ENCODE data around the gene SURF4. TPM values are rescaled to one million over a fixed set of nuclear protein-coding genes. Genes with fewer than 3 reads are reported as not detected.

Gene SURF4
- total RNA-seq, 2 experiments from 2014 or later: 283 to 349 TPM

DNA sequence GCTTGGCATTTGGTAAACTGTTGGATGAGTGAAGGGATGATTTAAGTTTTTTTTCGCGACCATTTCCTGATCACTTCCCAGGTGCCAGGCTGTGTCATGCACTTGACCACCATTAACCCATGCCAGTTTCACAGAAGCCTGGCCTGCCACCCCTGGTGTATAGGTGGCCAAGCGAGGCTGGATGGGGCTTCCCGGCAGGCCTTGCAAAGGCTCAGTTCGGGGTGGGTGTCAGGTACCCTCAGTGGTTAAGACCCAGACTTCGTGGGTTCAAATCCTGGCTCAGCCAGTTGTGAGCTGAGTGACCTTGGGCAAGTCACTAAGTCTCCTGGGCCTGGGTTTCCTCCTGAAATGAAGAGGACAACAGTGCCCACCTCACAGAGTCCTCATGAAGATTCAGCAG, 30.3 kb downstream of the SURF4 start:
- DNase-seq (no peak), ATAC-seq (no peak)
- no peak overlapping the region for H3K27ac Mint-ChIP-seq
- no peaks in the 10 kb centered on the region for H3K27me3 Mint-ChIP-seq
- no peaks in the 10 kb centered on the region for H3K9me3 Mint-ChIP-seq (ENCODE audit: low read depth)
- POLR2A ChIA-PET: interaction anchor here (13.3 kb wide), 1 partner anchor 25 kb away, joined by 287 read pairs; no protein-coding TSS in a partner anchor
- H3K4me1 Mint-ChIP-seq: peaks cover 31% of the 10 kb centered on the region
- CTCF ChIA-PET: interaction anchor here (1.1 kb wide), 1 partner anchor 17 kb away, joined by 3 read pairs; no protein-coding TSS in a partner anchor
- peaks cover 62% of the 10 kb centered on the region for H3K36me3 Mint-ChIP-seq (ENCODE audit: low read depth)
- H3K4me3 Mint-ChIP-seq: no peak overlapping the region
- intact Hi-C loops (cut with DNase I, micrococcal nuclease): loop anchor here (5.0 to 10.0 kb wide), 4 partner anchors 72 to 991 kb away; partner anchors contain the start of genes BRD3 (in 1 of the 2), REXO4 (in 1 of the 2), SETX (in 1 of the 2) and WDR5 (in 1 of the 2)

DNA sequence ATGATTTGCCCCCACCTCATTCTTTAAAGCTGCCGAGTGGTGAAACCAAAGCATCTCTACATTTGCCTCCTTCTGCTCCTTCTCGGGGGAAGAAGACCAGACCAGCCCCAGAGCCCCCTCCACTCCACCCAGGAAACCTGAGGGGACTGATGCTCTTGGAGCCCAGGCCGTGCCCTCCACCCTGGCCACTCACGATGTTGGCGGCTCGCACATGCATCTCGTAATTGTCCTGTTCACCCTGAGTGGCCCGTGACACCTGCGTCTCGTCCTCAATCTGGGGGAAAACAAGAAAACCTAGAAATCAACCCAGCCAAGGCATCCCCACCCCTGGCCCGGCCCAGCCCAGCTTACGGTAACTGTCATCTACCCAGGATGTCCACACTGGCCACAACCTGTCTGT, 30.9 kb downstream of the SURF4 start:
- H3K27ac Mint-ChIP-seq: no peak overlapping the region
- intact Hi-C loops (cut with DNase I, micrococcal nuclease): loop anchor here (5.0 to 10.0 kb wide), 4 partner anchors 72 to 990 kb away; partner anchors contain the start of genes BRD3 (in 1 of the 2), REXO4 (in 1 of the 2), SETX (in 1 of the 2) and WDR5 (in 1 of the 2)
- POLR2A ChIA-PET: no interaction called here

DNA sequence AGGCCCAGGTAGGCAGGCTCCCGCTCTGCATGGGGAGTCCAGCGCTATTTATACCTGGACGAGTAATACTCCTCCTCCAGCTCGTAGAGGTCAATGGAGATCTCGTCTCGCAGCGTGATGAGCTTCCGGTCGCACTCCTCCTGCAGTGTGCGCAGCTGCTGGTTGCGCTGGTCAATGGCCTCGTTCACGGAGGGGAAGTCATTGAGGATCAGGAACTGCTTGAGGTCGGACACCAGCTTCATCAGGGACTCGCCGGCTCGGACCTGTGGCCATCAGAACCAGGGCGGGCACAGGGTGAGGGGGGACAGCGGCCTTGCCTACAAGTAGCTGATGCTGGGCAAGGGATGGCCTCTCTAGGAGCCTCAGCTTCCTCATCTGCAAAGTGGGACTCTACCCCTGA, 31.8 kb downstream of the SURF4 start:
- POLR2A ChIA-PET: no interaction called here
- intact Hi-C loops (cut with DNase I, micrococcal nuclease): loop anchor here in 1 of 2 experiments (10.0 kb wide), 1 partner anchor 989 kb away; the partner anchor contains the start of gene SETX

More for the DNA sequence above, 30.9 kb downstream of the SURF4 start:
- ATAC-seq (no peak), DNase-seq (no peak)
- Mint-ChIP-seq H3K4me3 (no peak overlapping the region), H3K9me3 (ENCODE audit: low read depth) (no peaks in the 10 kb centered on the region), H3K27me3 (no peaks in the 10 kb centered on the region), H3K36me3 (ENCODE audit: low read depth) (peaks cover 62% of the 10 kb centered on the region), H3K4me1 (peaks cover 25% of the 10 kb centered on the region)
- CTCF ChIA-PET: no interaction called here

DNA sequence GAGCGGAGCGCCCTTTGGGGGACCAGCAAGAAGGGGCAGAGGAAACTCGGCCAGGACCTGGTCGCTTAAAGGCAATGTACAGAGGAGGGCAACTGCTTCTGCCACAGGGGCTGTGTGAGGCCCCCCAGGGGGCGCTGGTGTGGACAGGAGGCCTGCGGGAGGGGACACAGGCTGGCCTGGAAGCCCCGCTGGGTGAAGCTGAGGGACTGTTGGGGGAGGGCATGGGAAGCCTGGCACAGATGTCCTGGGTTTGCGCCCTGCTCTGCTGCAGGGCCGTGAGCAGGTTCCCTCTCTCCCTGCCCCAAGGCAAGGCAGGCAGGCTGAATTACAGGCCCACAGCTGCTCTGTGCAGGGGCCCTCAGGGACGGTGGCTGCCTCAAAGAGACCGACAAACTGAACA, 33.3 kb downstream of the SURF4 start:
- intact Hi-C loops (cut with DNase I, micrococcal nuclease): loop anchor here in 1 of 2 experiments (10.0 kb wide), 1 partner anchor 988 kb away; the partner anchor contains the start of gene SETX
- Mint-ChIP-seq H3K27ac (no peak overlapping the region), H3K27me3 (no peaks in the 10 kb centered on the region), H3K36me3 (ENCODE audit: low read depth) (peaks cover 51% of the 10 kb centered on the region), H3K4me3 (no peak overlapping the region), H3K4me1 (peaks cover 15% of the 10 kb centered on the region), H3K9me3 (ENCODE audit: low read depth) (no peaks in the 10 kb centered on the region)
- ChIA-PET POLR2A (no interaction called here), CTCF (interaction anchor here (1.1 to 1.7 kb wide), 3 partner anchors 11 to 30 kb away, joined by 3 to 11 read pairs (median 5); no protein-coding TSS in a partner anchor)
- ATAC-seq (no peak), DNase-seq (no peak)

More for the DNA sequence above, 31.8 kb downstream of the SURF4 start:
- H3K27ac Mint-ChIP-seq: no peak overlapping the region
- H3K4me3 Mint-ChIP-seq: no peak overlapping the region
- peaks cover 62% of the 10 kb centered on the region for H3K36me3 Mint-ChIP-seq (ENCODE audit: low read depth)
- DNase-seq (no peak), ATAC-seq (no peak)
- no peaks in the 10 kb centered on the region for H3K9me3 Mint-ChIP-seq (ENCODE audit: low read depth)
- CTCF ChIA-PET: interaction anchor here (0.5 to 0.9 kb wide), 2 partner anchors 11 to 161 kb away, joined by 3 to 6 read pairs; no protein-coding TSS in a partner anchor
- H3K4me1 Mint-ChIP-seq: peaks cover 16% of the 10 kb centered on the region
- no peaks in the 10 kb centered on the region for H3K27me3 Mint-ChIP-seq

GRCh38 chr9:133342069-133342406, 33.8 kb downstream of the SURF4 start:
- ATAC-seq (peak; percentile 38), DNase-seq (no peak)
- H3K4me3 Mint-ChIP-seq: no peak overlapping the region
- intact Hi-C loops (cut with DNase I, micrococcal nuclease): loop anchor here in 1 of 2 experiments (10.0 kb wide), 1 partner anchor 987 kb away; the partner anchor contains the start of gene SETX
- H3K9me3 Mint-ChIP-seq (ENCODE audit: low read depth): no peaks in the 10 kb centered on the region
- peaks cover 14% of the 10 kb centered on the region for H3K4me1 Mint-ChIP-seq
- H3K27ac Mint-ChIP-seq: peak overlapping the region; percentile 58
- H3K36me3 Mint-ChIP-seq (ENCODE audit: low read depth): peaks cover 49% of the 10 kb centered on the region
- POLR2A ChIA-PET: no interaction called here
- no peaks in the 10 kb centered on the region for H3K27me3 Mint-ChIP-seq
- CTCF ChIA-PET: interaction anchor here (0.7 to 1.7 kb wide), 6 partner anchors 11 to 597 kb away, joined by 3 to 11 read pairs (median 3); no protein-coding TSS in a partner anchor

DNA sequence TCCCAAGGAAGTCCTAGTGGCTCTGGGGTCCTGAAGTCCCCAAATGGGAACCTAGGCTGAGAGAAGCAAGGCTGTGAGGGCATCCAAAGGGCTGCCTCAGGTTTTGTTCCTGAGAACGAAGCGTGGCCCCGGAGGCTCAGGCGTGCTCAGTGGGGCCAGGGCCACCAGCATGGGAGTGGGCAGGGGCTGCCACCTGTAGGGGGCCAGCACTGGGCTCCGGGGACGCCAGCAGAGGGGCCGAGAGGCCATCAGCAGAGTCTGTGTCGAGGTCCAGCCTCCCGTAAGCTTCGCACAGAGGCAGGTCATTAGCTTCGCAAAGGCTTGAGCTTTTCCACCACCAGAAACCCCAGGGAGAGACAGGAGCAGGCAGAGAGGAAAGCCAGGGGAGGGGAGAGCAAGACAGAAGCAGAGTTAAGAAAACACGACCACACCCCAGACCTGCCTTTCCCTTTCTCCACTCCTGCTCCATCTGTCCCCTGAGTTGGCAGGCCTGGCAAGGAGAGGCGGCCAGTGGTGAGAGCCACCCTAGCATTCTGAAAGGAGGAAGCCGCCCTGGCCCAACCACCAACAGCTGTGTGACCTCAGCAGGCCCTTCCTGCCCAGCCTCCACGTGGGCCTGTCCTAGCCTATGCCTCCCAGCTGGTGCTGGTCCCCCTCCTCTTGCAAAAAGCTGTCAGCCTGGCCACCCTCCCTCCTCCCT, 34.3 kb downstream of the SURF4 start:
- Mint-ChIP-seq H3K9me3 (ENCODE audit: low read depth) (no peaks in the 10 kb centered on the region), H3K4me3 (no peak overlapping the region), H3K27ac (no peak overlapping the region), H3K27me3 (no peaks in the 10 kb centered on the region), H3K36me3 (ENCODE audit: low read depth) (peaks cover 43% of the 10 kb centered on the region), H3K4me1 (peaks cover 10% of the 10 kb centered on the region)
- ATAC-seq (no peak), DNase-seq (no peak)
- ChIA-PET CTCF (interaction anchor here (0.7 to 2.1 kb wide), 7 partner anchors 12 to 598 kb away, joined by 3 to 11 read pairs (median 3); no protein-coding TSS in a partner anchor), POLR2A (interaction anchor here (1.5 kb wide), 1 partner anchor 9 kb away, joined by 7 read pairs; no protein-coding TSS in a partner anchor)
- intact Hi-C loops (cut with DNase I, micrococcal nuclease): loop anchor here in 1 of 2 experiments (10.0 kb wide), 1 partner anchor 987 kb away; the partner anchor contains the start of gene SETX

DNA sequence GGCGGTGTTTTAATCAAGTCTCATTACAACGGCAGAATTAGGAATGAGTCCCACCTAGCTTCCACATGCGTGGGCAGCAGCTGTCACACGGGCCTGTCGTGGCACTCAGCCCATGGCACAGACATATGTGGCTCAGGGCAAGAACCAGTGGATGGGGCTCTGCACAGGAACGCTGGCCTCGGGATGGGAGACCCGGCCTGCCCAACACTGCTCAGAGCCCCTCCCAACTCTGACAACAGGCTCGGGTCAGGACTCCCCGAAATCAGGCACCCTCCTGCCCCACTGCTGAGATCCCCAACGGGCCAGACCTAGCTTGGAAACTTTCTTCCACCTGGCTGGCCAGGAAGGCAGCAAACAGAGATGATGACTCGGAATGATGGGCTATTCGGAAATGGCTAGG, 34.9 kb downstream of the SURF4 start:
- ATAC-seq: no peak
- H3K36me3 Mint-ChIP-seq (ENCODE audit: low read depth): peaks cover 39% of the 10 kb centered on the region
- no peaks in the 10 kb centered on the region for H3K9me3 Mint-ChIP-seq (ENCODE audit: low read depth)
- H3K27ac Mint-ChIP-seq: no peak overlapping the region
- intact Hi-C loops (cut with DNase I, micrococcal nuclease): loop anchor here in 1 of 2 experiments (10.0 kb wide), 1 partner anchor 986 kb away; the partner anchor contains the start of gene SETX
- H3K4me3 Mint-ChIP-seq: no peak overlapping the region
- CTCF ChIA-PET: interaction anchor here (0.6 to 2.1 kb wide), 5 partner anchors 30 to 104 kb away, joined by 3 to 10 read pairs (median 3); partner anchors contain the start of gene STKLD1
- DNase-seq: no peak
- peaks cover 6% of the 10 kb centered on the region for H3K4me1 Mint-ChIP-seq
- POLR2A ChIA-PET: interaction anchor here (1.5 kb wide), 1 partner anchor 9 kb away, joined by 7 read pairs; no protein-coding TSS in a partner anchor
- H3K27me3 Mint-ChIP-seq: no peaks in the 10 kb centered on the region

- Mint-ChIP-seq H3K27ac (no peak overlapping the region), H3K36me3 (ENCODE audit: low read depth) (peaks cover 42% of the 10 kb centered on the region), H3K27me3 (no peaks in the 10 kb centered on the region), H3K9me3 (ENCODE audit: low read depth) (no peaks in the 10 kb centered on the region), H3K4me1 (peaks cover 8% of the 10 kb centered on the region), H3K4me3 (no peak overlapping the region)
- ATAC-seq (no peak), DNase-seq (no peak)
- CTCF ChIA-PET: interaction anchor here (1.2 to 2.1 kb wide), 5 partner anchors 8 to 37 kb away, joined by 3 to 10 read pairs (median 5); partner anchors contain the start of genes MED22, RPL7A and STKLD1
- POLR2A ChIA-PET: interaction anchor here (1.5 kb wide), 1 partner anchor 10 kb away, joined by 7 read pairs; no protein-coding TSS in a partner anchor
- intact Hi-C loops (cut with DNase I, micrococcal nuclease): loop anchor here in 1 of 2 experiments (10.0 kb wide), 1 partner anchor 985 kb away; the partner anchor contains the start of gene SETX
Observed at GRCh38 chr9:133340256-133340655, 35.6 kb downstream of the SURF4 start.

DNA sequence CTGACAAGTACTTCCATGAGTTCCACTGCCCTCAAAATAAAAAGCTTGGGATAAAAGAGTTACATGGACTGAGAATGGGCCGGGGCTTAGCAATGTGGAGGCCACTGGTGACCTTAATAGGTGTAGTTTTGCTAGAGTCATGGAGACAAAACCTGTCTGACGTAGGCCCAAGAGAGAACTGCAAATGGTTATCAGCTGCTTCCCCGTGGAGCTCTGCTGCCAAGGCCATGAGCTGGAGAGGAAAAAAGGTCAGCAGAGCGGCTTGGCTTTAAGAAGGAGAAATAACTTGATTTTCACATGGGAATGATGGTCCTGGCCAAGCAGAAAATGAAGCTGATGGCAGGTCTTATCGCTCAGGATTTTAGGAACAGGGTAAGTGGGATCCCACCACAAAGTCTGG, 36.2 kb downstream of the SURF4 start:
- CTCF ChIA-PET: interaction anchor here (0.7 to 2.1 kb wide), 6 partner anchors 8 to 153 kb away, joined by 3 to 10 read pairs (median 5); partner anchors contain the start of genes MED22, RPL7A and STKLD1
- Mint-ChIP-seq H3K27ac (no peak overlapping the region), H3K4me1 (peaks cover 11% of the 10 kb centered on the region), H3K4me3 (no peak overlapping the region), H3K27me3 (no peaks in the 10 kb centered on the region), H3K9me3 (ENCODE audit: low read depth) (no peaks in the 10 kb centered on the region), H3K36me3 (ENCODE audit: low read depth) (peaks cover 37% of the 10 kb centered on the region)
- no peak for ATAC-seq
- DNase-seq: no peak
- POLR2A ChIA-PET: interaction anchor here (1.5 kb wide), 1 partner anchor 11 kb away, joined by 7 read pairs; no protein-coding TSS in a partner anchor
- intact Hi-C loops (cut with DNase I, micrococcal nuclease): loop anchor here (5.0 to 10.0 kb wide), 3 partner anchors 155 to 985 kb away; partner anchors contain the start of genes AK8 (in 1 of the 2), SETX (in 1 of the 2) and SPACA9 (in 1 of the 2)

- ChIA-PET POLR2A (interaction anchor here (0.7 to 1.1 kb wide), 2 partner anchors 12 to 305 kb away, joined by 3 to 4 read pairs; partner anchors contain the start of genes MED22 and RPL7A), CTCF (no interaction called here)
- Mint-ChIP-seq H3K4me3 (peak within 1 kb of the TSS; percentile 86), H3K27me3 (no peaks in the 10 kb centered on the region), H3K36me3 (ENCODE audit: low read depth) (peaks cover 50% of the 10 kb centered on the region), H3K27ac (peak within 1 kb of the TSS; percentile 89), H3K9me3 (ENCODE audit: low read depth) (no peaks in the 10 kb centered on the region), H3K4me1 (peaks cover 23% of the 10 kb centered on the region)
- intact Hi-C loops (cut with DNase I, micrococcal nuclease): loop anchor here (1.0 to 10.0 kb wide), 18 partner anchors 11 to 689 kb away; partner anchors contain the start of genes AK8 (in 1 of the 2), BRD3OS (in 1 of the 2), CACFD1 (in 1 of the 2) and GTF3C5 (in 1 of the 2)
- DNase-seq: peak; percentile 97
- peak; percentile 96 for ATAC-seq
Observed at GRCh38 chr9:133335924-133336811, 39.7 kb downstream of the SURF4 start, which contains the start of gene SURF6. TSS of gene SURF6 (minus strand) at chr9:133336188. CDS start at chr9:133336132, 56 bp downstream.

All from activated CD4-positive, alpha-beta T cell treated with anti-CD3 and anti-CD28 coated beads for 36 hours (primary cell).